NB4 (cell line): ENCODE results near the gene ALKAL2.

Experiments used
- DNase-seq: peaks from one replicate; pipeline ENCODE4 v3.0.0; 2010; ENCODE audit warnings: low read depth
- H3K4me3 ChIP-seq: one replicate; pipeline ENCODE4 v1.5.1; 2011; ENCODE audit warnings: mild to moderate bottlenecking, low read depth, low read length, moderate library complexity
- CTCF ChIP-seq: IDR thresholded peaks from one replicate; pipeline ENCODE4 v1.5.1; 2012; ENCODE audit warnings: low read depth, low read length
- MAX ChIP-seq: IDR thresholded peaks from 2 replicates; pipeline ENCODE4 v1.6.1; 2011; ENCODE audit warnings: low read depth, low read length
- MYC ChIP-seq: IDR thresholded peaks from 2 replicates; pipeline ENCODE4 v1.6.1; 2011; ENCODE audit warnings: low read depth, low read length
- POLR2A ChIP-seq: IDR thresholded peaks from 2 replicates; pipeline ENCODE4 v1.6.1; 2011; ENCODE audit warnings: mild to moderate bottlenecking; ENCODE audit not compliant: insufficient read length; ENCODE audit errors: extremely low read depth

Gene ALKAL2

GRCh38 chr2:313991-314390, 26.1 kb upstream of the ALKAL2 start:
- H3K4me3 ChIP-seq, result no peak overlapping the region
- DNase-seq, result no peak
- TF ChIP-seq MAX (no peak), CTCF (no peak), POLR2A (no peak), MYC (no peak)

GRCh38 chr2:310994-311393, 23.1 kb upstream of the ALKAL2 start:
- H3K4me3 ChIP-seq, result no peak overlapping the region
- TF ChIP-seq CTCF (no peak), MAX (no peak), MYC (no peak), POLR2A (no peak)
- DNase-seq, result no peak

- TF ChIP-seq MYC, result no peak
- no peak for TF ChIP-seq CTCF
- TF ChIP-seq MAX, result no peak
- TF ChIP-seq POLR2A, result no peak
- DNase-seq, result no peak
- no peak overlapping the region for H3K4me3 ChIP-seq
These were observed 22.1 kb upstream of the ALKAL2 start for GRCh38 chr2:309954-310510.

GRCh38 chr2:309148-309953, 21.5 kb upstream of the ALKAL2 start:
- peak; percentile 33 for DNase-seq
- TF ChIP-seq MYC (no peak), CTCF (no peak), POLR2A (no peak), MAX (no peak)
- no peak overlapping the region for H3K4me3 ChIP-seq

- no peak for DNase-seq
- no peak overlapping the region for H3K4me3 ChIP-seq
- TF ChIP-seq CTCF (no peak), MYC (no peak), MAX (no peak), POLR2A (no peak)
These were observed 17.5 kb upstream of the ALKAL2 start for GRCh38 chr2:305366-305765.
